HG02678 (cell line): ENCODE data around the gene CCDC92.
"Not testable (repeated sequence)": the region's sequence is repeated elsewhere in the genome, so short reads cannot be mapped to it uniquely, and the experiment has no call there.

ENCODE experiments used
- ATAC-seq: cut with Tn5 transposase; IDR thresholded peaks from one replicate; pipeline ENCODE4 v1.9.1; 2021; ENCODE audit warnings: mild to moderate bottlenecking, moderate library complexity; ENCODE audit not compliant: unreplicated experiment

The CCDC92 gene

GRCh38 chr12:123950476-123951349 is 21.9 kb downstream of the CCDC92 start:
- ATAC-seq = no peak

DNA sequence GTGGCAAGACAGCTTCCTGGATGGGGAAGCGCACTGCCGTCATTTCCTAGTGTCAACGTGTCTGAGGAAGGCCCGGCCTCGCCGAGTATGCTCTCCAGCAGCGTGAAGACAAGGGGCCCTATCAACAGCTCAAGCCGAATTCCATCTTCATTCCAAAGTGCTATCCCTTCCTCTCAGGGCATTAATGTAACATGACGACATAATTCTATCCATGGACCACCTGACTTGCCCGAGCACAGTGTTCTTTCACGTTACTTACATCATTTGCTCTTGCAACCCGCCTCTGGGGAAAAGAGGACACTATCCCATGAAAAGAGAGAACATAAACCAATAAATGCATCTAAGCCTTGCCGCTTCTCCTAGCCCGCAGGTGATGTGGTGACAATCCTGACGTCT is 22.9 kb downstream of the CCDC92 start:
- no peak for ATAC-seq

DNA sequence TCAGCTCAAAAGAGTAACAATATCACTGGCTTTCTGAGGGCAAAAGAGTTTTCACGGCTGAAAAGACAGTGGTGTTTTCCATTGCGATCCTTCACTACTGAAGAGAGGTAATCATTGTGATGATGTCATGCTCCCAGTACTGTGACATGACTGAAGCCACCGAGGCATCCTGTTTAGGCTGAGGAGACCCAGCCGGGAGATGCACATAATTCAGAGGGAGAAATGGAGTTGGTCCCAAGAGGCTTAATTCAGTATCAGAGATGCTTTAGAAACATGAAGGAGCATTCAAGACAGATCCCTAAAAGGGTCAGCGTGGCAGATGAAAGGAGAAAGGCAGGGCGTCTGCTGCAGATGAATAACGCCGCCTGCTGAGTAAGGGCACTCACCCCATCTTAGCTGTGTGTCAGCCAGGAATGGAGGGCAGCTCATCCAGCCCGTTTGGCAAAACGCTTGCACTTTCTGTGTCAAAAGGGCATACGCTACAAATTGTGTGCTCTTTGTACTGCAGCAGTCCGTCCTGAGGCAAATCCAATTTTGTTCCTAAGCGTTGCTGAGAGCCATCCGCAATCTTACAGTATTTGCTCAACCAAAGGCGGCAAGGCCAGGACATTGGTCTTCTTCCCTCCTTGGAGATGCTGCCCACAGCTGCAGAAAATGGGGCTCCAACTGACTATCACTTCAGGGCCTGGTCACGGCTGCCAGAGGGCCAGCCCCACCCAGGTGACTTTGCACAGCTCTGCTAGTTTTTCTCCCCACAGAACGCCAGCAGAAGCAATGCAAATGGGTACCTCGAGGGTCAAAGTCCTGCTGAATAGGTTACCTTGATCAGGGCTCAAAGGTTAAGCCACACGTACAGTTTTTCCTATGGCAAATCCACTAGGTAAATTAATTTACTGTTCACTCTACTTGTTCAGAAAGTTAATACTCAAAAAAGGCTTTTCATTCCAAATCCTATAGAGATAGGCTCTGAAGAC is 23.5 kb downstream of the CCDC92 start:
- no peak for ATAC-seq

DNA sequence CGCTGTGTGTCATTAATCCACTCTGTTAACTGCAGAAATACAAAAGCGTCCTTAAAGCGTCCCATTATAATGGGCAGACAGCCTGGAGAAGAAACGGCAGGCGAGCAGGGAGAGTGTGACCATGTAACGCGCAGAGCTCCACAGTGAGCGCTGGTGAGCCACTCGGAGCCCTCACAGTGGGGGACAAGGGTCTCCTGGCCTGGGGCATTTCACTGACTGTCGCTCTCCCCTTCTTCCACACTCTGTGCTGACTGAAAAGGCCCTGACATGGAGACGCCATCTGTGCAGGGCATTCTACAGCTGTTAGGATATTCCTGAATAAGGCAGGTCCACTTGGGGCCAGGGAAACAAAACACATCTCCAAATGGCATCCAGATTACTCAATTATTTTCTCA is 24.2 kb downstream of the CCDC92 start:
- ATAC-seq = no peak

- ATAC-seq = not testable (repeated sequence)
Observed at GRCh38 chr12:123947531-123947930, 25.1 kb downstream of the CCDC92 start.

GRCh38 chr12:123946516-123947505 is 25.8 kb downstream of the CCDC92 start:
- not testable (repeated sequence) for ATAC-seq

DNA sequence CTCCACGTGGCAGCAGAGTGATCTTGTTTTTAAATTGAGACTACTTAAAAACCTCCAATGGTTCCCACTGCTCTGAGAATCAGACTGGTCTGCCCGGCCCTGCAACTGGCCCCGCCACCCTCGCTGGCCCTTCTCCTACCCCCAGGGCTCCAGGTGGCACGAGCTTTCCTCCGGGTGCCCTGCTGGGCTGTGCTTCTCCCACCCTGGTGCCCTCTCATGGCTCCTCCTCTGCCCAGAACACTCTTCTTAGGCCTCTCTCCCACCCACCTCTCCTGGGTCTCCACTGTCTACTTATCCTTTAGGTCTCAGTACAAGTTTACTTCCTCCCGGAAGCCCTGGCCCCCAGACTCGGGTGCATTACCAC is 26.5 kb downstream of the CCDC92 start:
- ATAC-seq = no peak

GRCh38 chr12:123945287-123946151 is 27.1 kb downstream of the CCDC92 start:
- no peak for ATAC-seq

DNA sequence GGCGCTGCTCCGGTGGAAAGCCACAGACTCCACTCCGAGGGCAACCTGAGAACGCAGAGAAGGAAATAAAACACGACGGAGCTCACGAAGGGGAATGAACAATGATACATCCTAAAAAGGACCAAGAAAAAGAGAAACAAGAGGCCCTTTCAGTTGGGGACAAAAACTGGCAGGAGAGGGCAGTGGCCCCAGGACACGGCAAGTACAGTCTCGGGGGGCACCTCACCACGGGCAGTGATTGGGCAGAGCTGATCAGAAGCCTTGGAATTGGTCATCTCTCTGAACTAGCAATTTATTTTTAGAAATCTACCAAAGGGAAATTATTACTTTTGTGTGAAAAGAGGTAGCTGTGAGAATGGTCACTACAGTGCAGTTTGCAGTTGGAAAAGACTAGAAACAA is 27.9 kb downstream of the CCDC92 start:
- no peak for ATAC-seq

GRCh38 chr12:123943816-123944215 is 28.8 kb downstream of the CCDC92 start:
- no peak for ATAC-seq

DNA sequence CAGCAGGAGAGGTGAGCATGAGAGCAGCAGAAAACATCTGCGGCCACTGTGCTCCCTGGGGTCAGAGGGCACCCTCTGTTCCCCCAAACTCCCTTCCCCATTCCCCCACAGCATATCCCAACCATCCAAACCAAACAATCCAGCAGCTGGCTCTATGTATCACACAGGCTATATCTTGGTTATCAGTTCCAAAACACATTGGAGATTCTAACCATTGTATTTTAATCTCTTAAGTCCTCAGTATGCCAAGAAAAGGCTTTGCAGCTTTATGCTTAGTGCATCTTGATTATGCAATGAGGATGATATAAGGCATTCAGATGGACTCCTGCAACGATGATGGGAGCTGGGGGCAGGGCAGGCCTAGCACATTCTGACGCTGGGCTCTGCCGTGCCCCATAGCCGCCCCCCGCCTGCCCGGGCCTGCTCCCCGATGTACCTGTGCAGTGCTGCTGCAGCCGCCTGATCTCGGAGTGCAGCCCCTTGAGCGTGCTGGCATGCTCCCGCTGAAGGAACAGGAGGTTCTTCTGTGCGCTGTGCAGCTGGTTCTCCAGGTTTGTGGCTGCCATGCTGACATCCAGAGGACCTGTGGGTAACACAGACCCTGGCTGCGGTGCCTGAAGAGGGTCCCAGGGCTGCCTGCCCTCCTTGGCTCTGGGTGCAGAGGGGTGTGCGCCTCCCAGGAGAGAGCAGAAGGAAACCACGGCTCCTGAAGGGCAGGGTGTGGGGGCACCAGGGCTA is 29.6 kb downstream of the CCDC92 start:
- ATAC-seq = no peak

- ATAC-seq = no peak
Observed at GRCh38 chr12:123942238-123942653, 30.4 kb downstream of the CCDC92 start.

DNA sequence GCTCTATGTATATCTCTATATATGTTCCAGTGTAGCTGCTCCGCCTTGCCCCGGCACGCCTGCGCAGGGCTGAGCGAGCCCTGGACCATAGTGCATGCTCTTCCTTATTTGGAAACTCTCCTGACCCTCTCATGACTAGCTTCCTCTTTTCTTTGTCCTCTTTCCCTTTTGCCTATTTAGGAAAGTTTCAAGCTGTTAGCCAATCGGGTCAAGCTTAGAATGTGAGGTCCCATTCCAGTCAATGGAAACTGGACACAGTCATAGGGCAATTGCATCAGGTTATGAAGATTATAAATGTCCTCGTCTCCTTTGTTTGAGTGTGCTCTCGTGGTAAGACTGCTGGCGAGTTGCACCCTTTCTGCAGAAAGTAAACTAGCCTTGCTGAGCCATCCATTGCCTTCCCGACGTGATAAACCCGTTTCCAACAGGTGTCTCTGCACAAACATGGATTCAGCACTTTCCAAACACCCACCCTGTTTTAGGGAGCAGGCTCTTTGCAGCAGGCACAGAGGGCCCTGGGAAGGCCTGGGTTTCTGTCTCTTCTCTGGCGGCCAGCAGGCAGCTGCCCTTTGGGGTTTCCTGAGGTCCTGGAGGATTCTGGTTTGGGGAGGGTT is 30.9 kb downstream of the CCDC92 start:
- ATAC-seq = no peak

GRCh38 chr12:123941000-123941399 is 31.6 kb downstream of the CCDC92 start:
- no peak for ATAC-seq

DNA sequence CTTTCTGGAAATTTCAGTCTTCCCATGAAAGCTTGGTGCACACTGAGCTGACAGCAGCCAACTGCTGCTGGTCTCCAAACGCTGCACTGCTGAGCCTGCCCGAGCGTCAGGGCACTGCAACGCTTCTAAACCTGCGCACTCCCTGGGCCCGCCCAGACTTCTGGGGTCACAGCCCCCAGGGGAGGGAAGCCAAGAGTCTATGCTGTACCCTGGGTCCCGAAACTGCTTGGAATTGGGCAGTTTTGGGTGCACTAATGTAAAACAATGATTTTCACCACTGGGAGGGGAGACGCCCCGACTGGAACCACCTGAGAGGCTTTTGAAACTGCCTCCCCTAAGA is 32.0 kb downstream of the CCDC92 start:
- no peak for ATAC-seq

GRCh38 chr12:123939716-123940626 is 32.7 kb downstream of the CCDC92 start:
- no peak for ATAC-seq

GRCh38 chr12:123938679-123939480 is 33.8 kb downstream of the CCDC92 start:
- ATAC-seq = no peak
